ENCODE measurements around the gene NOX5. TPM values are rescaled to one million over a fixed set of nuclear protein-coding genes. Genes with fewer than 3 reads are reported as not detected.
"Not testable (repeated sequence)": the region's sequence is repeated elsewhere in the genome, so short reads cannot be mapped to it uniquely, and the experiment has no call there.

NOX5 gene
- total RNA-seq, 4 donors from 2014 or later, result 1.6 TPM; not detected in 3

GRCh38 chr15:68972201-68973065, 42.1 kb upstream of the NOX5 start:
- no peak overlapping the region for H3K27ac ChIP-seq
- no peak for TF ChIP-seq CTCF (IDR thresholded peaks at IDR 0.05)
- TF ChIP-seq EP300 (IDR thresholded peaks at IDR 0.05), result no peak
- no peak for TF ChIP-seq POLR2AphosphoS5 (IDR thresholded peaks at IDR 0.05)
- no peak for TF ChIP-seq POLR2A (IDR thresholded peaks at IDR 0.05)
- no peaks in the 10 kb centered on the region for H3K27me3 ChIP-seq
- no peaks in the 10 kb centered on the region for H3K4me1 ChIP-seq
- peaks cover 4% of the 10 kb centered on the region for H3K9me3 ChIP-seq
- 49% methylated on average over 4 of the region's 4 CpGs for WGBS
- no peak for DNase-seq (ENCODE audit: low spot score in 2 of 2)
- no peak overlapping the region for H3K4me3 ChIP-seq
- no peaks in the 10 kb centered on the region for H3K36me3 ChIP-seq

- not testable (repeated sequence) for H3K9me3 ChIP-seq; H3K4me3 ChIP-seq; H3K36me3 ChIP-seq; DNase-seq (ENCODE audit: low spot score in 2 of 2); H3K4me1 ChIP-seq; H3K27ac ChIP-seq
- WGBS, result 93% methylated on average over 10 of the region's 26 CpGs
- peaks cover 14% of the 10 kb centered on the region for H3K27me3 ChIP-seq
Measured at GRCh38 chr15:68975651-68976160, 38.8 kb upstream of the NOX5 start.

- not testable (repeated sequence) for H3K27ac ChIP-seq; DNase-seq (ENCODE audit: low spot score in 2 of 2); H3K4me1 ChIP-seq; H3K36me3 ChIP-seq; H3K4me3 ChIP-seq; H3K9me3 ChIP-seq
- H3K27me3 ChIP-seq, result peaks cover 22% of the 10 kb centered on the region
- 89% methylated on average over 10 of the region's 10 CpGs for WGBS
Measured at GRCh38 chr15:68977426-68977825, 37.1 kb upstream of the NOX5 start.

GRCh38 chr15:68979006-68979405, 35.5 kb upstream of the NOX5 start:
- DNase-seq (ENCODE audit: low spot score in 2 of 2), result no peak
- no peaks in the 10 kb centered on the region for H3K4me1 ChIP-seq
- no peak for TF ChIP-seq EP300 (IDR thresholded peaks at IDR 0.05)
- TF ChIP-seq POLR2AphosphoS5 (IDR thresholded peaks at IDR 0.05), result no peak
- H3K9me3 ChIP-seq, result no peaks in the 10 kb centered on the region
- H3K27ac ChIP-seq, result no peak overlapping the region
- WGBS, result 76% methylated on average over 3 of the region's 3 CpGs
- no peak overlapping the region for H3K4me3 ChIP-seq
- no peaks in the 10 kb centered on the region for H3K36me3 ChIP-seq
- H3K27me3 ChIP-seq, result peaks cover 26% of the 10 kb centered on the region

- no peak overlapping the region for H3K4me3 ChIP-seq
- H3K27ac ChIP-seq, result no peak overlapping the region
- H3K27me3 ChIP-seq, result peaks cover 27% of the 10 kb centered on the region
- no peaks in the 10 kb centered on the region for H3K9me3 ChIP-seq
- DNase-seq (ENCODE audit: low spot score in 2 of 2), result no peak
- WGBS, result 88% methylated on average over 1 of the region's 1 CpG
- H3K4me1 ChIP-seq, result no peaks in the 10 kb centered on the region
- H3K36me3 ChIP-seq, result no peaks in the 10 kb centered on the region
- no peak for TF ChIP-seq POLR2A (IDR thresholded peaks at IDR 0.05)
- TF ChIP-seq POLR2AphosphoS5 (IDR thresholded peaks at IDR 0.05), result no peak
- no peak for TF ChIP-seq EP300 (IDR thresholded peaks at IDR 0.05)
- no peak for TF ChIP-seq CTCF (IDR thresholded peaks at IDR 0.05)
Measured at GRCh38 chr15:68979816-68980215, 34.7 kb upstream of the NOX5 start.

GRCh38 chr15:68980786-68981185, 33.7 kb upstream of the NOX5 start:
- no peak for TF ChIP-seq POLR2A (IDR thresholded peaks at IDR 0.05)
- no peak for TF ChIP-seq EP300 (IDR thresholded peaks at IDR 0.05)
- TF ChIP-seq POLR2AphosphoS5 (IDR thresholded peaks at IDR 0.05), result no peak
- no peak for TF ChIP-seq CTCF (IDR thresholded peaks at IDR 0.05)
- H3K4me3 ChIP-seq, result no peak overlapping the region

More at GRCh38 chr15:68980786-68981185, 33.7 kb upstream of the NOX5 start:
- H3K27me3 ChIP-seq, result peaks cover 27% of the 10 kb centered on the region
- no peak for DNase-seq (ENCODE audit: low spot score in 2 of 2)
- H3K9me3 ChIP-seq, result no peaks in the 10 kb centered on the region
- H3K36me3 ChIP-seq, result no peaks in the 10 kb centered on the region
- H3K4me1 ChIP-seq, result no peaks in the 10 kb centered on the region
- no peak overlapping the region for H3K27ac ChIP-seq
